Measurements from ENCODE around the gene RAB3B.

RAB3B gene

GRCh38 chr1:51924455-51924854 lies 66.0 kb downstream of the RAB3B start:
- no peak overlapping the region for H3K27ac ChIP-seq
- TF ChIP-seq, protein P1, sequence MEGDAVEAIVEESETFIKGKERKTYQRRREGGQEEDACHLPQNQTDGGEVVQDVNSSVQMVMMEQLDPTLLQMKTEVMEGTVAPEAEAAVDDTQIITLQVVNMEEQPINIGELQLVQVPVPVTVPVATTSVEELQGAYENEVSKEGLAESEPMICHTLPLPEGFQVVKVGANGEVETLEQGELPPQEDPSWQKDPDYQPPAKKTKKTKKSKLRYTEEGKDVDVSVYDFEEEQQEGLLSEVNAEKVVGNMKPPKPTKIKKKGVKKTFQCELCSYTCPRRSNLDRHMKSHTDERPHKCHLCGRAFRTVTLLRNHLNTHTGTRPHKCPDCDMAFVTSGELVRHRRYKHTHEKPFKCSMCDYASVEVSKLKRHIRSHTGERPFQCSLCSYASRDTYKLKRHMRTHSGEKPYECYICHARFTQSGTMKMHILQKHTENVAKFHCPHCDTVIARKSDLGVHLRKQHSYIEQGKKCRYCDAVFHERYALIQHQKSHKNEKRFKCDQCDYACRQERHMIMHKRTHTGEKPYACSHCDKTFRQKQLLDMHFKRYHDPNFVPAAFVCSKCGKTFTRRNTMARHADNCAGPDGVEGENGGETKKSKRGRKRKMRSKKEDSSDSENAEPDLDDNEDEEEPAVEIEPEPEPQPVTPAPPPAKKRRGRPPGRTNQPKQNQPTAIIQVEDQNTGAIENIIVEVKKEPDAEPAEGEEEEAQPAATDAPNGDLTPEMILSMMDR (conservative IDR thresholded peaks at IDR 0.05): no peak

DNA sequence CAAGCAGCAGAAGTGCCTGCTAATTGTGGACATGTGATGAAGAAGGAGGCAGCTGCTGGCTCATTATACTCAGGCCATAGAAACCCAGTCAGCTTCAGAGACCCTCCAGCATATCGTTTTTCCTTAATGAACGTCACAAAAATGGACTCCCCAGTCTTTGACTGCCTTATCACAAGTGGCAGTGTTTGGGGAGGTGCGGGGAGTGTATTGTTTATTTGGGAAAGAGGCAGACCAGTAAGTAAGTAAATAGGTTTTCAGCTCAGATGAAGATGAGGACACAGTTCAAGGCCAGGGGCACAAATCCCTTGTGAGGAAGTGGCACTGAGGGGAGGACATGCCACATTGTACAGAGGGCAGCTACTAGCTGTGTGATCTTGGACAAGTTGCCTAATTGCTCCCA lies 68.5 kb downstream of the RAB3B start:
- no peak overlapping the region for H3K27ac ChIP-seq
- TF ChIP-seq, protein P1 (conservative IDR thresholded peaks at IDR 0.05): no peak

DNA sequence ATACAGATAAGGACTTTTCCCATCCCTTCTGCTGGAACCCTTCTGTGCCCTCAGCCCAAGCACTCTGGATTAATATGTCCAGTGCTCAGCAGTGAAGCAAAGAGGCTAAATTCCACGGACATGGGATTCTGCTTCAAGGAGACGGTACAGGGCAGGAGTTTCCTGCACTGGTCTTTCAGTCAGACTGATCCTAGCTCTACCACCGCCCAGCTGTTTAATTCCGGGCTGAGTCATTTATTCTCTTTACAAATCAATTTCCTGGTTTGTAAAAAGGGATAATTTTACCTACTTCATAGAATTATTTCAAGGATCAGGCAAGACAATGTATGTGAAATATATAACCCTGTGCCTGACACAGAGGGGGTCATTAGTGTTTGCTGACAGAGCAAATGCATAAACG lies 70.4 kb downstream of the RAB3B start:
- TF ChIP-seq, protein P1 (conservative IDR thresholded peaks at IDR 0.05): no peak
- H3K27ac ChIP-seq: no peak overlapping the region

DNA sequence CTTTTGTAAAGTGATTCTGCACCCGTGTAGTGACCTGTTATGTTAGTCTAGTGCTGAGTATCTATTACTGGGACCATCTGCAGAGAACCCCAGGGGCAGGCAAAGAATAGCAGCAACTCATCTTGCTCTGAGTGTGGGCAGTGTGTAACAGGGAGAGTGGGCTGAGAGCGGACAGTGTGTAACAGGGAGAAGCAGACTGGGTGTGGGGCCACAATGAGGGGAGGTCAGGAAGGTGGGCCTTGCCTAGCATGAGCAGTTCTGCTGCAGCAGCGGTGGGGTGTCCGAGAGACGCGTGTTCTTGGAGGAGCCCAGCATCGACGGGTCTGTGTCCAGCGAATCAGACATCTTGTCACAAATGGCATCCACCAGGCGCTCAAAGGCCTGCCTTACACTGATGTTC lies 70.8 kb downstream of the RAB3B start:
- no peak overlapping the region for H3K27ac ChIP-seq
- TF ChIP-seq, protein P1 (conservative IDR thresholded peaks at IDR 0.05): no peak

GRCh38 chr1:51916587-51917405 lies 73.7 kb downstream of the RAB3B start:
- no peak overlapping the region for H3K27ac ChIP-seq
- TF ChIP-seq, protein P1 (conservative IDR thresholded peaks at IDR 0.05): no peak

GRCh38 chr1:51915951-51916350 lies 74.5 kb downstream of the RAB3B start:
- TF ChIP-seq, protein P1 (conservative IDR thresholded peaks at IDR 0.05): no peak
- H3K27ac ChIP-seq: no peak overlapping the region

DNA sequence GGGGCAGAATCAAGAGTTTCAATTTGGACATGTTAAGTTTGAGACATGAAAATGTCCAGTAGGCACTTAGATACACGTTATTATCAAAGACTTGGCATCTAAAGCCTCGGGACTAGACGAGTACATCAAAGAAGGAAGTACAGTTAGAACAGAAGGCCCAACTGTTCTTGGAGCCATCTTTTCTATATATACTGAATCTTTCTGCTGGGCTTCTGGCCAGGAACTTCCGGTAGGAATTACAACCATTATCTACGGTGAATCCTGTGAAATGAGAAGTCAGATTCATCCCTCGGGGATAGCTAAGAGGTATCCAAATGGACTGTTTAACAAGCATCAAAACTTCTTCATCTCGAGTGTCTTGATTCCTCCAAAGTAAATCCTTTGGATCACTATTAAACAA lies 77.6 kb downstream of the RAB3B start:
- no peak overlapping the region for H3K27ac ChIP-seq
- TF ChIP-seq, protein P1 (conservative IDR thresholded peaks at IDR 0.05): no peak

All from VCaP (cell line).